OCI-LY7 (cell line): ENCODE measurements around the gene VPS8. TPM values are rescaled to one million over a fixed set of nuclear protein-coding genes. Genes with fewer than 3 reads are reported as not detected.

Experiments
- BruUV-seq: library from RNA; stranded (reverse); fragments of 400-500 nt; replicated peaks from 2 replicates; lab custom pipeline; 2021; lab: Mats Ljungman, UMichigan
- CTCF ChIA-PET: fragments of 300-600 bp; sonication (Branson Sonifier 250); formaldehyde crosslinking; loops from one replicate; lab custom pipeline; 2022; ENCODE audit warnings: antibody characterized with exemption; ENCODE audit not compliant: unreplicated experiment; lab: Charles Lee
- POLR2A ChIA-PET: fragments of 300-600 bp; sonication (Branson Sonifier 250); formaldehyde crosslinking; loops from one replicate; lab custom pipeline; 2022; ENCODE audit warnings: antibody characterized with exemption; lab: Charles Lee
- DNase-seq: peaks from one replicate; pipeline ENCODE4 v3.0.0-alpha.2; 2015; ENCODE audit warnings: low spot score
- H2AFZ ChIP-seq: fragments of 200-600 bp; sonication (generic), shearing (Covaris generic); 2 replicates; pipeline ENCODE4 v1.6.1; 2014; ENCODE audit warnings: mild to moderate bottlenecking, antibody characterized with exemption, low read length, moderate library complexity
- H3K27ac ChIP-seq: fragments of 200-600 bp; sonication (generic); 2 replicates; pipeline ENCODE4 v1.5.1; 2014; ENCODE audit warnings: mixed run types, low read depth, mild to moderate bottlenecking, moderate library complexity, low read length, inconsistent platforms; ENCODE audit not compliant: poor library complexity, severe bottlenecking
- H3K36me3 ChIP-seq: fragments of 200-600 bp; sonication (generic); 2 replicates; pipeline ENCODE4 v1.6.1; 2014; ENCODE audit warnings: mild to moderate bottlenecking, antibody characterized with exemption, low read length, moderate library complexity, mixed read lengths; ENCODE audit not compliant: insufficient read depth
- H3K4me1 ChIP-seq: fragments of 200-600 bp; sonication (generic); 2 replicates; pipeline ENCODE4 v1.5.1; 2014; ENCODE audit warnings: mild to moderate bottlenecking, low read length; ENCODE audit not compliant: insufficient read depth, poor library complexity, severe bottlenecking
- H3K4me2 ChIP-seq: fragments of 200-600 bp; sonication (generic); 2 replicates; pipeline ENCODE4 v1.6.1; 2014; ENCODE audit warnings: mild to moderate bottlenecking, low read length
- H3K4me3 ChIP-seq: fragments of 200-600 bp; sonication (generic); 2 replicates; pipeline ENCODE4 v1.5.1; 2014; ENCODE audit warnings: mild to moderate bottlenecking, low read depth, low read length; ENCODE audit not compliant: poor library complexity, severe bottlenecking
- H3K79me2 ChIP-seq: fragments of 200-600 bp; sonication (generic); 2 replicates; pipeline ENCODE4 v1.6.1; 2016; ENCODE audit warnings: low read depth, mild to moderate bottlenecking, low read length, moderate library complexity, mixed read lengths; ENCODE audit not compliant: insufficient read depth
- H3K9me2 ChIP-seq: fragments of 200-600 bp; sonication (generic); 2 replicates; pipeline ENCODE4 v1.6.1; 2016; ENCODE audit warnings: mild to moderate bottlenecking, low read length, mixed read lengths; ENCODE audit not compliant: insufficient read depth
- H3K9me3 ChIP-seq: fragments of 200-600 bp; sonication (generic); 2 replicates; pipeline ENCODE4 v1.6.1; 2014; ENCODE audit warnings: mild to moderate bottlenecking, mixed run types, low read length, mixed read lengths
- H4K20me1 ChIP-seq: fragments of 200-600 bp; sonication (generic); 2 replicates; pipeline ENCODE4 v1.6.1; 2014; ENCODE audit warnings: mild to moderate bottlenecking, antibody characterized with exemption, low read length, moderate library complexity, mixed read lengths; ENCODE audit not compliant: insufficient read depth
- CTCF ChIP-seq: fragments of 200-600 bp; sonication (generic); conservative IDR thresholded peaks from 2 replicates; pipeline ENCODE4 v1.5.1; 2014; ENCODE audit warnings: mild to moderate bottlenecking, antibody characterized with exemption, low read length, moderate library complexity, mixed read lengths
- EZH2phosphoT487 ChIP-seq: fragments of 200-600 bp; sonication (generic); IDR thresholded peaks from 2 replicates; pipeline ENCODE4 v1.6.1; 2018; ENCODE audit warnings: low read depth, borderline replicate concordance, mild to moderate bottlenecking, mixed run types, antibody characterized with exemption, low read length, moderate library complexity, mixed read lengths
- intact Hi-C: fragments of 100-400 bp; cut with micrococcal nuclease; formaldehyde crosslinking; loops from one replicate; pipeline ENCODE4 v1.10.0; 2022; ENCODE audit not compliant: unreplicated experiment
- total RNA-seq, 2 experiments: library from RNA; depleted of rRNA in 1 of 2; stranded (reverse); fragments of >200 nt in 1 of 2; shearing (Covaris generic) in 1 of 2; gene quantifications; 2 replicates each; pipeline ENCODE4 v1.2.3, GENCODE V29; 2014 to 2022

Gene VPS8
- total RNA-seq, 2 experiments from 2014 or later, result 33.5 to 44.9 TPM

- no TSS peak for BruUV-seq
- Histone ChIP-seq H3K9me3 (0 out of 2 replicates have a peak, but pooled peaks cover 3% of the 10 kb centered on the region), H3K27ac (no peak overlapping the region), H4K20me1 (no peaks in the 10 kb centered on the region), H2AFZ (no peak overlapping the region), H3K9me2 (no peaks in the 10 kb centered on the region), H3K4me3 (no peak overlapping the region), H3K4me2 (no peak overlapping the region), H3K4me1 (no peaks in the 10 kb centered on the region), H3K79me2 (no peaks in the 10 kb centered on the region), H3K36me3 (peaks cover 2% of the 10 kb centered on the region; the same call in 1 of the 2 replicates)
- intact Hi-C loops, result no loop called here
- no peak for TF ChIP-seq EZH2phosphoT487
- POLR2A ChIA-PET, result no interaction called here
- CTCF ChIA-PET, result no interaction called here
- no peak for DNase-seq
Observed at GRCh38 chr3:185059766-185060165, 247.8 kb downstream of the VPS8 start.

- ChIA-PET CTCF (no interaction called here), POLR2A (no interaction called here)
- no peaks in the 10 kb centered on the region for H3K4me1 ChIP-seq
- no peak overlapping the region for H3K4me2 ChIP-seq
- TF ChIP-seq EZH2phosphoT487, result no peak
- TF ChIP-seq CTCF, result no peak
- DNase-seq, result no peak
- H2AFZ ChIP-seq, result no peak overlapping the region
- BruUV-seq, result no TSS peak
- no peaks in the 10 kb centered on the region; the same call in 1 of the 2 replicates for H3K36me3 ChIP-seq
- no peak overlapping the region for H3K4me3 ChIP-seq
- intact Hi-C loops, result no loop called here
- H3K9me2 ChIP-seq, result no peaks in the 10 kb centered on the region
- no peaks in the 10 kb centered on the region for H4K20me1 ChIP-seq
- H3K9me3 ChIP-seq, result 0 out of 2 replicates have a peak, but pooled peaks cover 3% of the 10 kb centered on the region
- no peak overlapping the region for H3K27ac ChIP-seq
- H3K79me2 ChIP-seq, result no peaks in the 10 kb centered on the region
Observed at GRCh38 chr3:185060655-185061054, 248.7 kb downstream of the VPS8 start.

GRCh38 chr3:185062191-185062590 is 250.2 kb downstream of the VPS8 start:
- Histone ChIP-seq H3K4me2 (no peak overlapping the region), H3K27ac (no peak overlapping the region), H3K9me3 (0 out of 2 replicates have a peak, but pooled peaks cover 3% of the 10 kb centered on the region), H3K79me2 (no peaks in the 10 kb centered on the region), H3K4me1 (no peaks in the 10 kb centered on the region), H3K36me3 (no peaks in the 10 kb centered on the region), H4K20me1 (no peaks in the 10 kb centered on the region), H2AFZ (no peak overlapping the region), H3K9me2 (no peaks in the 10 kb centered on the region), H3K4me3 (no peak overlapping the region)
- no peak for DNase-seq
- CTCF ChIA-PET, result no interaction called here
- TF ChIP-seq CTCF (no peak), EZH2phosphoT487 (no peak)
- POLR2A ChIA-PET, result interaction anchor here (0.6 to 0.8 kb wide), 2 partner anchors 83 to 898 kb away, joined by 3 read pairs; no protein-coding TSS in a partner anchor
- intact Hi-C loops, result no loop called here
- BruUV-seq, result no TSS peak
